ENCODE results near the gene ANKH.

DNA sequence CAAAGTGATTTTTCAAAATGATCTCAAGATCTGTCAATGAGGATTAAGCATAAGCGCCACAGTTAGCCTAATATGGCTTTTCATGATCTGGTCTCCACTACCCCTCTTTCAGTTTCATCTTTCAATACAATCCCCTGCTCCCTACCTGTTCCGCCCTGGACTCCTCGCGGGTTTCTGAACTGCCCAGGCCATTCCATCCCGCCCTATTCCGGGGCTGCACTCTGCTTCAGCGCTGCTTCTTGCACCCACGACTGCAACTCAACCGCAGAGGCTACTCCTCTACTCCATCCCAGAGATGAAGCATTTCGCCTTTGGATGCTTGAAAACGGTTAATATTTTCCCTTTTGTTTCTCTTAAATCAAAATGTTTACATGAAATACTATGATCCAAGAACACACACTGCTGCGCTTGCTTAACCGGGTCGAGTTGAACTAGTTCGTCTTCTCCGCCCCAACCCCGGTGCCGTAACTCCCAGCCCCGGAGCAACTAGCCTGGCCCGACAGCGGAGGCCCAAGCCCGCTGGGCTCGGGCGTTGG, 207.8 kb downstream of the ANKH start:
- TF ChIP-seq, protein P1, sequence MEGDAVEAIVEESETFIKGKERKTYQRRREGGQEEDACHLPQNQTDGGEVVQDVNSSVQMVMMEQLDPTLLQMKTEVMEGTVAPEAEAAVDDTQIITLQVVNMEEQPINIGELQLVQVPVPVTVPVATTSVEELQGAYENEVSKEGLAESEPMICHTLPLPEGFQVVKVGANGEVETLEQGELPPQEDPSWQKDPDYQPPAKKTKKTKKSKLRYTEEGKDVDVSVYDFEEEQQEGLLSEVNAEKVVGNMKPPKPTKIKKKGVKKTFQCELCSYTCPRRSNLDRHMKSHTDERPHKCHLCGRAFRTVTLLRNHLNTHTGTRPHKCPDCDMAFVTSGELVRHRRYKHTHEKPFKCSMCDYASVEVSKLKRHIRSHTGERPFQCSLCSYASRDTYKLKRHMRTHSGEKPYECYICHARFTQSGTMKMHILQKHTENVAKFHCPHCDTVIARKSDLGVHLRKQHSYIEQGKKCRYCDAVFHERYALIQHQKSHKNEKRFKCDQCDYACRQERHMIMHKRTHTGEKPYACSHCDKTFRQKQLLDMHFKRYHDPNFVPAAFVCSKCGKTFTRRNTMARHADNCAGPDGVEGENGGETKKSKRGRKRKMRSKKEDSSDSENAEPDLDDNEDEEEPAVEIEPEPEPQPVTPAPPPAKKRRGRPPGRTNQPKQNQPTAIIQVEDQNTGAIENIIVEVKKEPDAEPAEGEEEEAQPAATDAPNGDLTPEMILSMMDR (IDR thresholded peaks at IDR 0.05; ENCODE audit: poor library complexity): no peak
- TF ChIP-seq EZH2 (IDR thresholded peaks at IDR 0.05; ENCODE audit: borderline replicate concordance): no peak
- TF ChIP-seq EZH2phosphoT487 (IDR thresholded peaks at IDR 0.05; ENCODE audit: low read depth, severe bottlenecking, unreplicated experiment): no peak
